Lower leg skin (tissue), 3 donors: ENCODE results near the gene HS3ST6.

ENCODE experiments used
- CTCF ChIP-seq, 3 donors: fragments of 450-650 bp; IDR thresholded peaks; one replicate each; pipeline ENCODE4 v1.5.1; 2016; ENCODE audit warnings: antibody characterized with exemption in 3 of 3, mild to moderate bottlenecking in 3 of 3, moderate library complexity in 2 of 3
- POLR2A ChIP-seq, 2 donors: fragments of 450-650 bp; IDR thresholded peaks; one replicate each; pipeline ENCODE4 v1.6.1; 2016 to 2017; ENCODE audit warnings: antibody characterized with exemption in 2 of 2, mild to moderate bottlenecking in 1 of 2, moderate library complexity in 1 of 2

- TF ChIP-seq CTCF (IDR thresholded peaks at IDR 0.05) (no peak), POLR2A (IDR thresholded peaks at IDR 0.05) (no peak)
These were observed 1.6 kb downstream of the HS3ST6 start for GRCh38 chr16:1916640-1916990.
